Osteocyte (in vitro differentiated cells): ENCODE measurements around the gene OVOL3. TPM values are rescaled to one million over a fixed set of nuclear protein-coding genes. Genes with fewer than 3 reads are reported as not detected.

Source experiments
- DNase-seq: peaks from one replicate; pipeline ENCODE4 v3.0.0; 2021; ENCODE audit warnings: mixed read lengths; ENCODE audit not compliant: unreplicated experiment; ENCODE audit errors: extremely low spot score
- H3K27ac Mint-ChIP-seq: one replicate; pipeline ENCODE4 v1.8.0; 2021; ENCODE audit warnings: mild to moderate bottlenecking, mixed read lengths; ENCODE audit not compliant: unreplicated experiment
- H3K27me3 Mint-ChIP-seq: one replicate; pipeline ENCODE4 v1.8.0; 2021; ENCODE audit warnings: mixed read lengths; ENCODE audit not compliant: unreplicated experiment
- H3K36me3 Mint-ChIP-seq: one replicate; pipeline ENCODE4 v1.8.0; 2021; ENCODE audit warnings: mixed read lengths; ENCODE audit not compliant: unreplicated experiment
- H3K4me1 Mint-ChIP-seq: one replicate; pipeline ENCODE4 v1.8.0; 2021; ENCODE audit warnings: mixed read lengths; ENCODE audit not compliant: unreplicated experiment
- H3K4me3 Mint-ChIP-seq: one replicate; pipeline ENCODE4 v1.8.0; 2021; ENCODE audit warnings: mild to moderate bottlenecking, moderate library complexity, mixed read lengths; ENCODE audit not compliant: unreplicated experiment
- H3K9me3 Mint-ChIP-seq: one replicate; pipeline ENCODE4 v1.8.0; 2021; ENCODE audit warnings: mixed read lengths; ENCODE audit not compliant: unreplicated experiment
- total RNA-seq: library from RNA; stranded (reverse); gene quantifications from 2 replicates; pipeline ENCODE4 v1.2.1, GENCODE V29; 2021
- TF ChIP-seq, protein P1 (sequence below): fragments of 200-600 bp; sonication (generic); IDR thresholded peaks from 2 replicates; pipeline ENCODE4 v1.5.0; 2021; ENCODE audit warnings: antibody characterized with exemption, mild to moderate bottlenecking, moderate library complexity

Gene OVOL3
- total RNA-seq, 1 donor from 2014 or later = not detected

DNA sequence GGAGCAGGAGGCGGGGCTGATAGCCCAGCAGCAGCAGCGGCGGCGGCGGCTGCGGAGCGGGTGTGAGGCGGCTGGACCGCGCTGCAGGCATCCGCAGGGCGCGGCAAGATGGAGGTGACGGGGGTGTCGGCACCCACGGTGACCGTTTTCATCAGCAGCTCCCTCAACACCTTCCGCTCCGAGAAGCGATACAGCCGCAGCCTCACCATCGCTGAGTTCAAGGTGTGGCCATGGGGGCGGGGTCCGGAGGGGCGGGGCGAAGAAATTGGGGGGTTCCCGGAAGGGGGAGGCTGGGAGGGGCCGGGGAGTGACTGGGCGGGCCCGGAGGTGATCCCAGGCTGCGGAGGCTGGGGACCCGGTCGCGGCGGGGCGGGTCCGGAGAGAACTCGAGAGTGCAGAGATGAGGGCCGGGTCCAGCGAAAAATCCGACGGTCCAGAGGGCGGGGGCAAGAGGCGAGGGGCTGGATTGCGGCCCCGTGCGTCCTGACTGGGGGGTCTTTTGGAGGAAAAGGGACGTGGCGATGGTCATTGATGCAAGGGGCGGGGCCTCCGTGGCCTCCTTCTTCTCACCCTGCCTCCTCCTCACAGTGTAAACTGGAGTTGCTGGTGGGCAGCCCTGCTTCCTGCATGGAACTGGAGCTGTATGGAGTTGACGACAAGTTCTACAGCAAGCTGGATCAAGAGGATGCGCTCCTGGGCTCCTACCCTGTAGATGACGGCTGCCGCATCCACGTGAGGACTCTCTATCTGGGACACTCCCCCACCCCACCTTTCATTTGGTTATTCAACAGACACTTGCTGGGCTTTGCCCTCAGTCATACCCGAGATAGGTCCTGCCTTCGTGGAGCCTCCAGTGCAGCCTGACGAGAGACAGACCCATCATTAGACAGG is 4.8 kb downstream of the OVOL3 start, which contains the start of gene TBCB:
Gene TBCB, plus strand, starts transcription at position 16 of the 891 bp plus-strand sequence. Its CDS starts 93 bp downstream, at position 109.
- peaks cover 20% of the 10 kb centered on the region for H3K36me3 Mint-ChIP-seq
- TF ChIP-seq, protein P1, sequence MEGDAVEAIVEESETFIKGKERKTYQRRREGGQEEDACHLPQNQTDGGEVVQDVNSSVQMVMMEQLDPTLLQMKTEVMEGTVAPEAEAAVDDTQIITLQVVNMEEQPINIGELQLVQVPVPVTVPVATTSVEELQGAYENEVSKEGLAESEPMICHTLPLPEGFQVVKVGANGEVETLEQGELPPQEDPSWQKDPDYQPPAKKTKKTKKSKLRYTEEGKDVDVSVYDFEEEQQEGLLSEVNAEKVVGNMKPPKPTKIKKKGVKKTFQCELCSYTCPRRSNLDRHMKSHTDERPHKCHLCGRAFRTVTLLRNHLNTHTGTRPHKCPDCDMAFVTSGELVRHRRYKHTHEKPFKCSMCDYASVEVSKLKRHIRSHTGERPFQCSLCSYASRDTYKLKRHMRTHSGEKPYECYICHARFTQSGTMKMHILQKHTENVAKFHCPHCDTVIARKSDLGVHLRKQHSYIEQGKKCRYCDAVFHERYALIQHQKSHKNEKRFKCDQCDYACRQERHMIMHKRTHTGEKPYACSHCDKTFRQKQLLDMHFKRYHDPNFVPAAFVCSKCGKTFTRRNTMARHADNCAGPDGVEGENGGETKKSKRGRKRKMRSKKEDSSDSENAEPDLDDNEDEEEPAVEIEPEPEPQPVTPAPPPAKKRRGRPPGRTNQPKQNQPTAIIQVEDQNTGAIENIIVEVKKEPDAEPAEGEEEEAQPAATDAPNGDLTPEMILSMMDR = no peak
- H3K9me3 Mint-ChIP-seq = no peaks in the 10 kb centered on the region
- H3K27me3 Mint-ChIP-seq = no peaks in the 10 kb centered on the region
- H3K4me1 Mint-ChIP-seq = peaks cover 27% of the 10 kb centered on the region
- peak within 1 kb of the TSS; percentile 89 for H3K4me3 Mint-ChIP-seq
- no peak for DNase-seq
- peak within 1 kb of the TSS; percentile 97 for H3K27ac Mint-ChIP-seq

DNA sequence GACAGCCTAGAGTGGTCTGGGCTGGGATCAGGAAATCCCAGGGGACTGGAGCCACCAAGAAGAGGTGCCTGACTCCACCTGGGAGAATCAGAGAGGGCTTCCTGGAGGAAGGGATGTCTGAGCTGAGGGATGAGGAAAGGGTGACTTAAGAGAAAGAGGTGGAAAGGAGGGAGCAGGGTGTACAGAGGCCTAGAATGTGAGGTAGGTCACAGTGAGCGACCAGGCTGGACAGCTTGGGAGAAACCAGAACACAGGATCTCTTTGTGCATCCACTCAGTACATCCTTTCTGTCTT is 5.3 kb downstream of the OVOL3 start:
- Mint-ChIP-seq H3K27ac (peak overlapping the region; percentile 97), H3K4me3 (peak overlapping the region; percentile 89), H3K9me3 (no peaks in the 10 kb centered on the region), H3K27me3 (no peaks in the 10 kb centered on the region), H3K4me1 (peaks cover 27% of the 10 kb centered on the region), H3K36me3 (peaks cover 20% of the 10 kb centered on the region)
- DNase-seq = no peak
- TF ChIP-seq, protein P1 = no peak

DNA sequence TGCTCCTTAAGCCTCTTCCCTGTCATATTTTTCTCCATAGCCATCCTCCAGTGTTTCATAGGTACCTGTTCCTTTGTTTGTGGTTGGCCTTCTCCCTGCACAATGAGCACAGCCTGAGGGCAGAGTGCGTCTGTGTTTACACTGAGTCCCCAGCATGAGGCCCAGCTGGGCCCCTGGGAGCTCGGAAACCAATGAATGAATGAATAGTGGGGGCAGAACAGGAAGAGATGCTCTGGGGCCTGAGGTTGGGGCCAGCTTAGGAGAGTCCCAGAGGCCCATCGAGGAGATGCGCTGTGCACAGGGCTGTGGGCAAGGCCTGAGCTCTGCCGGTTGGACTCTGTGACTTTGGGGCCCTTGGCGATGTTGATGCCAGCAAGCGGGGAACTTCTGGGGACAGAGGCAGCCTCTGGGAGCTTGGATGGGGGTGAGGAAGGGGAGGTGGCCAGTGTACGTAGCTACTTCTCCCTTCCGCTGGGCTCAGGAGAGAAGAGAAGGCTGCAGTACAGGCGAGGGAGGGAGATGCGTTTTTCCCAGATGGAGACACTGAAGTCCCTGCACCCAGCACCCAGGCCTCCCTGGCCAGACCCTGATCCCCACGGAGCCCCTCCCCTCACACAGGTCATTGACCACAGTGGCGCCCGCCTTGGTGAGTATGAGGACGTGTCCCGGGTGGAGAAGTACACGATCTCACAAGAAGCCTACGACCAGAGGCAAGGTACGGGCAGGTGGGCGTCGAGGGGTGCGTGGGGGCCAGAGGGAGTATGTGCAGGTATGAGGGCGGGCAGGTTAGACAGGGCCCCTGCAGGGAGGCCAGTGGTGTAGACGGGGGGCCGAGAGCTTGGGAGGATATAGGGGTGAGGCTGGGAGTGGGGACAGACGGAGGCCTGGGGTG is 9.4 kb downstream of the OVOL3 start:
- TF ChIP-seq, protein P1 = no peak
- H3K36me3 Mint-ChIP-seq = peaks cover 17% of the 10 kb centered on the region
- no peak overlapping the region for H3K4me3 Mint-ChIP-seq
- peak overlapping the region; percentile 62 for H3K27ac Mint-ChIP-seq
- H3K9me3 Mint-ChIP-seq = no peaks in the 10 kb centered on the region
- peaks cover 16% of the 10 kb centered on the region for H3K4me1 Mint-ChIP-seq
- no peak for DNase-seq
- no peaks in the 10 kb centered on the region for H3K27me3 Mint-ChIP-seq

DNA sequence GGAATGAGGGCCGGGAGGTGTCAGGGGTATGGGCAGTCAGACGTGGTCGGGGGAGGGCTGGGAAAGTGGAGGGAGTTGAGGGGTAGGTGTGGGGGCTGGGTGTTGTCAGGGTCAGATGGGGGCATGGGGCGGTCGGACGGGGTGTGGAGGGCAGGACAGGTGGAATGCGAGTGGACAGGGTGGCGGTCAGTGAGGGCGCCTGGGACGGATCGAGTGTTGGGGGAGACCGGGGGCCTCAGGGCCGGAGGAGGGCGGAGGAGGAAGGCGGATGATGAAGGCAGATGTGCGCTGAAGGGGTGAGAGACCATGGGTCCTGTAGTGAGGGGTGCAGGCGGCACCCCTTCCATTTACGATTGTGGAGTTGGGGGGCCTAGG is 10.0 kb downstream of the OVOL3 start:
- no peak overlapping the region for H3K4me3 Mint-ChIP-seq
- no peak overlapping the region for H3K27ac Mint-ChIP-seq
- TF ChIP-seq, protein P1 = no peak
- H3K4me1 Mint-ChIP-seq = peaks cover 14% of the 10 kb centered on the region
- no peaks in the 10 kb centered on the region for H3K27me3 Mint-ChIP-seq
- no peak for DNase-seq
- H3K36me3 Mint-ChIP-seq = peaks cover 23% of the 10 kb centered on the region
- H3K9me3 Mint-ChIP-seq = no peaks in the 10 kb centered on the region
